GM10266 (cell line): ENCODE measurements around the gene AFAP1L2.

Source experiments
- DNase-seq: peaks from one replicate; pipeline ENCODE4 v3.0.0; 2012; ENCODE audit errors: extremely low spot score
- TF ChIP-seq, protein P1 (sequence below): IDR thresholded peaks from 2 replicates; pipeline ENCODE4 v1.5.1; 2012; ENCODE audit warnings: mild to moderate bottlenecking, low read depth; ENCODE audit not compliant: control insufficient read depth, insufficient read depth; ENCODE audit errors: missing control alignments

AFAP1L2 gene

DNA sequence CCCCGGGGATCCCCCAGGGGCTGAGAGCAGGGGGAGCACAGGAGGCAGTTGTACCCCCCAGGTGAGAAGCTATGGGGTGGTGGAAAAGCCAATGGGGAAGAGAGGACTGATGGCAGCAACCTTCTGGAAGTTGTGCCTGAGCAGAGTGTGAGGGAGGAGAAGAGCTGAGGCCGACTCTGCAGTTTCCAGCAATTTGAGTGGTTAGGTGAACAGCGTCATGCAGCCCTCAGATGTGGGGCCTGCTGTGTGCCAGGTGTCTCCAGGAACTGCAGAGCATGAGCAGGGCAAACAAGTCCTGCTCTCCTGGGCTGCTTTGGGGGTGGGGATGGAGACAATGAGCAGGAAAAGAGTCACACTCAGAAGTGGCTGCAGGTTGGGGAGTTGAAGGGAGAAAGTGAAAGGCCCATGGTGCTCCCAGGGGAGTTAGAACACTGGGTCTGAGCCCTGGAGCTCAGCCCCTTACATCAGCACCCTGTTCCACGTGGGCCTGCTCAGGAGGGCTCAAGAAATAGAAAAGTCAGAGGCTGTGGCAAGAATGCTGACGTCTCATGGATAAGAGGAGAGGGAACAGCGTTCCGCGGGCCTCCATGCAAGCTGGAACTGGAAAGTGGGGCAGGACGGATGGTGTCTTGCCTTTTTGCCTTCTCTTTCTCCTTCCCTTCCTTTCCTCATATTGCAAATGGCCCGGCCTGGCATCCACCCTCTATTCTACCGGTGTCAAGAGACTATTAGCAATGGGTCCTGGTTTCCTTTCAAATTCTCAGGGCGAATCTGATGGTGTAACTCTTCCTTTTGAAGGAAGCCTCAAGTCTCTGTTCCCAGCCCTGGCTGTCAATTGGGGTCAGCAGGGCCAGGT lies 4.0 kb upstream of the AFAP1L2 start:
- TF ChIP-seq, protein P1, sequence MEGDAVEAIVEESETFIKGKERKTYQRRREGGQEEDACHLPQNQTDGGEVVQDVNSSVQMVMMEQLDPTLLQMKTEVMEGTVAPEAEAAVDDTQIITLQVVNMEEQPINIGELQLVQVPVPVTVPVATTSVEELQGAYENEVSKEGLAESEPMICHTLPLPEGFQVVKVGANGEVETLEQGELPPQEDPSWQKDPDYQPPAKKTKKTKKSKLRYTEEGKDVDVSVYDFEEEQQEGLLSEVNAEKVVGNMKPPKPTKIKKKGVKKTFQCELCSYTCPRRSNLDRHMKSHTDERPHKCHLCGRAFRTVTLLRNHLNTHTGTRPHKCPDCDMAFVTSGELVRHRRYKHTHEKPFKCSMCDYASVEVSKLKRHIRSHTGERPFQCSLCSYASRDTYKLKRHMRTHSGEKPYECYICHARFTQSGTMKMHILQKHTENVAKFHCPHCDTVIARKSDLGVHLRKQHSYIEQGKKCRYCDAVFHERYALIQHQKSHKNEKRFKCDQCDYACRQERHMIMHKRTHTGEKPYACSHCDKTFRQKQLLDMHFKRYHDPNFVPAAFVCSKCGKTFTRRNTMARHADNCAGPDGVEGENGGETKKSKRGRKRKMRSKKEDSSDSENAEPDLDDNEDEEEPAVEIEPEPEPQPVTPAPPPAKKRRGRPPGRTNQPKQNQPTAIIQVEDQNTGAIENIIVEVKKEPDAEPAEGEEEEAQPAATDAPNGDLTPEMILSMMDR = no peak
- DNase-seq = no peak

DNA sequence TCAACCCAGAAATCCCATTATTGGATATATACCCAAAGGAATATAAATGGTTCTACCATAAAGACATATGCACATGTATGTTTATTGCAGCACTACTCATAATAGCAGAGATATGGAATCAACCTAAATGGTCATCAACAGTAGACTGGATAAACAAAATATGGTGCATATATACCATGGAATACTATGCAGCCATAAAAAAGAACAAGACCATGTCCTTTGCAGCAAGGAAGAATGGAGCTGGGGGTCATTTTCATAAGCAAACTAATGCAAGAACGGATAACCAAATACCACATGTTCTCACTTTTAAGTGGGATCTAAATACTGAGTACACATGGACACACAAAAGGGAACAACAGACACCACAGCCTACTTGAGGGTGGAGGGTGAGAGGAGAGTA lies 2.2 kb upstream of the AFAP1L2 start:
- TF ChIP-seq, protein P1 = no peak
- DNase-seq = no peak

DNA sequence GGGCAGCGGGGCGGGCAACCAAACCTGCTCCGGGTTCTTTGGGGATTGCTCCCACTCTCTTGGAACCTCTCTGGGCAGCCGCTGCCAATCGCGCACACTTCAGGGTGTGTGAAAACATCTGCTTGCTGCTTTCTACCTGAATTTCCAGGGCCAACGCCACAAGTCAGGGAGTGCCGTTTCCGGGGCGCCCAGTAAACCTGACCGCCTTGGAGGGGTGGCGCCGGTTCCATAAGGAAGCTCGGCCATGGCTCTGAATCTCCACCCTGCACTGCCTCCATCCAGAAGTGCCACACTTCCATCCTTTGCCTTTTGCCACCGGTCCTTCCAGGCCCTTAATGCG lies 679 bp upstream of the AFAP1L2 start:
- TF ChIP-seq, protein P1 = no peak
- DNase-seq = no peak

DNA sequence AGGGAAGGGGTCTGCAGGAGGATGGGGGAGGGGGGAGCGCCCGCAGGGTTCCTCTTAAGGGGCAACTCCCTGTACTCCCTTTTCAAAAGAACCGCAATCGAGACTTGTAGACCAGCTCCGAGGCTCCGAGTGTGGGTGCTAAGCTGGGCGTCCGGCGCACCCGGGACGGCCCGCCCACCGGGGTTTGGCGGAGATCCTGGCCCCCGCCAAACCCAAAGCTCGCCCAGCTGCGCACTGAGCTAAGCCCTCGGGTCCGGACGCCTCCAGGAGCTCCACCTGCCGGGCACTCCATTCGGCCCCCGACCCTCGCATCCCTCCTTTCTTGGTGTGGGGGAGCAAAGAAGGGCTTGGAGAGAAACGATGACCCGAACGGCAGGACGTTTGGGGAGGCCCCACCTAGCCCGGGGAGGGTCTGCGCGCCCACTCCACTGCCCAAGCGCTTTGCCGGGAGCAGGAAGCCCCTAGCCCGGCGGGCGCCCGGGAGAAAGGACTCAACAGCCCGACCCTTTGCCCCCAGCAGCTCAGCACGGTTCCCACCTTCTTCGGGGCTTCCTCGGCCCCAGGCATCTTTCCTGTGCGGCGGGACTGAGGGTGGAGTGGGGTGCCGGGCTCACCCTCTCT lies 651 bp downstream of the AFAP1L2 start:
- TF ChIP-seq, protein P1 = peak; percentile 40
- DNase-seq = peak; percentile 70

DNA sequence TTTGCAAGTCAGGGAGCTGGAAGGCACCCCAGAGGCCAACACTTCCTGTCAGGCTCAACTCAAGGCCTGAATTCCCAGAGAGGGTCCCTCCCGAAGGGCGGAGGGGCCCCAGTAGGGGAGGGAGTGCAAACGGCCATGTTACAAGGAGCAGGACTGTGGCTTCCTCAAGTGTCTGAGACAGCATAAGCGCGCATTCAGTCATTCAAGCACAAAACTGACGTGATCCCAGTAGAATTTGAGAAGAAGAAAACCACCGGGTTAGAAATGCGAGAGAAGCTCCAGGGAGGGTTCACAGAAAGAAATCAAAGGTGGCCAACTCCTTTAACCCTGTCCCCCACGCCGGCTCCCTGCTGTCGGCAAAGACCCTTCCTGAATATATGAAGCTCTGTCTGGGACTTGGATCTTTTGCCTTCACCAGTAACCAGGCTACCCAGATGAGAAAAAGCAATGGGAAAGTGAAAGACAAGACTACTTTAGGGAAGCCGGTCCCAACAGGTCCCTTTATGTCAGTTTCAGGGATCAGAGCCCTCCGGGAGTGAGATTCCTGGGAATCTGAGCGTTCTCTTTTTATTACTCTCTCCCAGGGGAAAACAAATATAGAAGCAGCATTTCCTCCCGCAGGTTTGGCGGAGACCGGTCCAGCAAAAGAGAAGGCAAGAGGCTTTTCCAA lies 1.3 kb downstream of the AFAP1L2 start:
- DNase-seq = no peak
- TF ChIP-seq, protein P1 = no peak

DNA sequence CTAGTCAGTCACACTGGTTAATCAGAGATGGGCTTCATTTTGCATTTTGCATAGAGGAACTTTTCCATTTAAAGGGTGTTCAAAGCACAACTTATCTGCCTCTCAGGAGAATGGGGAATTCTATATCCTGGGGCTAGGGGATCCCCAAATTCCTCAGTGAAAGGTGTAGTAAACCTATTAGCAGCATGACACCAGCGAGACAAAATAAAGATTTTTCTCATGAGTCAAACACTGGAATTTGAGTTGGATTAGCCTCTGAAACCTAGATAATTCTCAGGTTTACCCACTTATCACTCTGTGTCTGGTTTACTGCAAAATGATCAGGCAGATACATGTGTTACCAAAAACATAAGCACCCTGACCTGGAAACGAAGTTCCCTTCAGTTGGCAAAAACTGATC lies 2.1 kb downstream of the AFAP1L2 start:
- DNase-seq = no peak
- TF ChIP-seq, protein P1 = no peak
